ENCODE data around the gene TLE7.

DNA sequence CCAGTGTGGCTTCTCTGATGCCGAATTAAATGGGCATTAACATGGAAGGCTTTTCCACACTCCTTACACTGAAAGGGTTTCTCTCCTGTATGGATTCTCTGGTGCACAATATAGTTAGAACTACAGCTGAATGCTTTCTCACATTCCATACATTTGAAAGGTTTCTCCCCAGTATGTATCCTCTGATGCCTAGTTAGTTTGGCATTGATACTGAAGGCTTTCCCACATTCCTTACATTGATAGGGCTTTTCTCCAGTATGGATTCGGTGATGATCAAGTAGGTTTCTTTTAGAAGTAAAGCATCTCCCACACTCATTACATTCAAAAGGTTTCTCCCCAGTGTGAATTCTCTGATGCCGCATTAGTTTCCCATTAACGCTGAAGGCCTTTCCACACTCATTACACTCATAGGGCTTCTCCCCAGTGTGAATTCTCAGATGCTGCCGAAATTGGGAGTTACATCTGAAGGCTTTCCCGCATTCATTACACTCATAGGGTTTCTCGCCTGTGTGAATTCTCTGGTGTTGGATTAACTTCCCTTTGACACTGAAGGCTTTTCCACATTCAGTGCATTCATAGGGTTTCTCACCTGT is 6.5 kb upstream of the TLE7 start:
- TF ChIP-seq, protein P1, sequence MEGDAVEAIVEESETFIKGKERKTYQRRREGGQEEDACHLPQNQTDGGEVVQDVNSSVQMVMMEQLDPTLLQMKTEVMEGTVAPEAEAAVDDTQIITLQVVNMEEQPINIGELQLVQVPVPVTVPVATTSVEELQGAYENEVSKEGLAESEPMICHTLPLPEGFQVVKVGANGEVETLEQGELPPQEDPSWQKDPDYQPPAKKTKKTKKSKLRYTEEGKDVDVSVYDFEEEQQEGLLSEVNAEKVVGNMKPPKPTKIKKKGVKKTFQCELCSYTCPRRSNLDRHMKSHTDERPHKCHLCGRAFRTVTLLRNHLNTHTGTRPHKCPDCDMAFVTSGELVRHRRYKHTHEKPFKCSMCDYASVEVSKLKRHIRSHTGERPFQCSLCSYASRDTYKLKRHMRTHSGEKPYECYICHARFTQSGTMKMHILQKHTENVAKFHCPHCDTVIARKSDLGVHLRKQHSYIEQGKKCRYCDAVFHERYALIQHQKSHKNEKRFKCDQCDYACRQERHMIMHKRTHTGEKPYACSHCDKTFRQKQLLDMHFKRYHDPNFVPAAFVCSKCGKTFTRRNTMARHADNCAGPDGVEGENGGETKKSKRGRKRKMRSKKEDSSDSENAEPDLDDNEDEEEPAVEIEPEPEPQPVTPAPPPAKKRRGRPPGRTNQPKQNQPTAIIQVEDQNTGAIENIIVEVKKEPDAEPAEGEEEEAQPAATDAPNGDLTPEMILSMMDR (IDR thresholded peaks at IDR 0.05; ENCODE audit: low read length), result no peak
- TF ChIP-seq EZH2phosphoT487 (IDR thresholded peaks at IDR 0.05; ENCODE audit: low read length) (no peak), EZH2 (optimal IDR thresholded peaks at IDR 0.05; ENCODE audit: low read depth, low read length) (no peak)

All from MM.1S (cell line).